ENCODE results near the gene HTR1D.
"Not testable (repeated sequence)": the region's sequence is repeated elsewhere in the genome, so short reads cannot be mapped to it uniquely, and the experiment has no call there.

The HTR1D gene

GRCh38 chr1:23215751-23216449 lies 1.4 kb downstream of the HTR1D start:
- no peak for DNase-seq

- DNase-seq = no peak
Observed at GRCh38 chr1:23215291-23215690, 2.0 kb downstream of the HTR1D start.

GRCh38 chr1:23214640-23215039 lies 2.7 kb downstream of the HTR1D start:
- DNase-seq = no peak

- DNase-seq = no peak
Observed at GRCh38 chr1:23211955-23212354, 5.3 kb downstream of the HTR1D start.

GRCh38 chr1:23210963-23211362 lies 6.3 kb downstream of the HTR1D start:
- DNase-seq = no peak

- no peak for DNase-seq
Observed at GRCh38 chr1:23210351-23210785, 6.9 kb downstream of the HTR1D start.

- DNase-seq = no peak
Observed at GRCh38 chr1:23209770-23210169, 7.5 kb downstream of the HTR1D start.

GRCh38 chr1:23208527-23208926 lies 8.8 kb downstream of the HTR1D start:
- DNase-seq = no peak

- DNase-seq = not testable (repeated sequence)
Observed at GRCh38 chr1:23207733-23208132, 9.6 kb downstream of the HTR1D start.

GRCh38 chr1:23202263-23202749 lies 15.0 kb downstream of the HTR1D start:
- no peak for DNase-seq

- DNase-seq = no peak
Observed at GRCh38 chr1:23200883-23201282, 16.4 kb downstream of the HTR1D start.

- DNase-seq = no peak
Observed at GRCh38 chr1:23198373-23198772, 18.9 kb downstream of the HTR1D start.

- DNase-seq = no peak
Observed at GRCh38 chr1:23196627-23197328, 20.5 kb downstream of the HTR1D start.

- DNase-seq = no peak
Observed at GRCh38 chr1:23194119-23194984, 22.9 kb downstream of the HTR1D start.

GRCh38 chr1:23193391-23194118 lies 23.7 kb downstream of the HTR1D start:
- DNase-seq = no peak

GRCh38 chr1:23191199-23191598 lies 26.1 kb downstream of the HTR1D start:
- DNase-seq = no peak

- not testable (repeated sequence) for DNase-seq
Observed at GRCh38 chr1:23188936-23189452, 28.3 kb downstream of the HTR1D start.

GRCh38 chr1:23188434-23188884 lies 28.8 kb downstream of the HTR1D start:
- no peak for DNase-seq

- DNase-seq = no peak
Observed at GRCh38 chr1:23187637-23188036, 29.7 kb downstream of the HTR1D start.

GRCh38 chr1:23185381-23185780 lies 31.9 kb downstream of the HTR1D start:
- no peak for DNase-seq

GRCh38 chr1:23184212-23184934 lies 32.9 kb downstream of the HTR1D start:
- peak; percentile 69 for DNase-seq

GRCh38 chr1:23179862-23180261 lies 37.4 kb downstream of the HTR1D start:
- no peak for DNase-seq
